B cell (primary cell): Measurements from ENCODE around the gene GRAMD2B. TPM values are rescaled to one million over a fixed set of nuclear protein-coding genes. Genes with fewer than 3 reads are reported as not detected.
"Not testable (repeated sequence)": the region's sequence is repeated elsewhere in the genome, so short reads cannot be mapped to it uniquely, and the experiment has no call there.

Source experiments
- ATAC-seq: fragments of 200-7000 bp; cut with Tn5 transposase; one replicate; pipeline ENCODE4 v1.10.0; 2021; ENCODE audit warnings: low read depth, mild to moderate bottlenecking, moderate number of reproducible peaks, moderate library complexity
- CTCF ChIA-PET: fragments of 350-600 bp; sonication (Branson Sonifier 250); formaldehyde crosslinking; loops from one replicate; lab custom pipeline; 2021; ENCODE audit warnings: antibody characterized with exemption, inconsistent platforms; lab: Charles Lee
- POLR2A ChIA-PET: fragments of 350-600 bp; sonication (Branson Sonifier 250); formaldehyde crosslinking; loops from one replicate; lab custom pipeline; 2021; ENCODE audit warnings: antibody characterized with exemption; lab: Charles Lee
- DNase-seq: peaks from one replicate; pipeline ENCODE4 v3.0.0; 2013
- H2AFZ ChIP-seq: 2 replicates; pipeline ENCODE4 v1.6.1; 2012; ENCODE audit warnings: mild to moderate bottlenecking, low read depth, low read length; ENCODE audit not compliant: insufficient read depth, poor library complexity, severe bottlenecking
- H3K27ac ChIP-seq, 2 donors: 1 replicate in 1 of 2; 2 replicates in 1 of 2; pipeline ENCODE4 v1.5.1; 2012 to 2013; ENCODE audit warnings: low read length in 2 of 2, mild to moderate bottlenecking in 2 of 2, moderate library complexity in 1 of 2
- H3K27me3 ChIP-seq, 4 experiments: fragments of 200-600 bp in 1 of 4; sonication (generic) in 1 of 4; replicated peaks in 1 of 4; 1 replicate in 2 of 4; 2 replicates in 2 of 4; pipeline versions ENCODE4 v1.6.1 to v1.7.0; 2013 to 2016; ENCODE audit warnings: low read length in 3 of 4, mild to moderate bottlenecking in 2 of 4, mixed read lengths in 1 of 4, moderate library complexity in 1 of 4; ENCODE audit not compliant: insufficient read depth in 4 of 4, control insufficient read depth in 3 of 4; ENCODE audit errors: control extremely low read depth in 1 of 4
- H3K36me3 ChIP-seq, 2 experiments: replicated peaks in 1 of 2; 1 replicate in 1 of 2; 2 replicates in 1 of 2; pipeline versions ENCODE4 v1.6.1 to v1.7.1; 2013; ENCODE audit warnings: low read length in 1 of 2; ENCODE audit not compliant: insufficient read depth in 2 of 2, control insufficient read depth in 1 of 2; ENCODE audit errors: control extremely low read depth in 1 of 2, extremely low read depth in 1 of 2
- H3K4me1 ChIP-seq, 2 donors: fragments of 200-600 bp in 1 of 2; sonication (generic) in 1 of 2; 1 replicate in 1 of 2; 2 replicates in 1 of 2; pipeline versions ENCODE4 v1.5.1 to v1.6.1; 2013 to 2017; ENCODE audit warnings: low read length in 2 of 2; ENCODE audit not compliant: control insufficient read depth in 2 of 2, insufficient read depth in 2 of 2
- H3K4me2 ChIP-seq: replicated peaks from 2 replicates; pipeline ENCODE3; 2012; ENCODE audit warnings: mild to moderate bottlenecking, low read depth, low read length; ENCODE audit not compliant: poor library complexity, severe bottlenecking
- H3K4me3 ChIP-seq, 5 experiments: fragments of 200-600 bp in 1 of 5; sonication (generic) in 1 of 5; 1 replicate in 3 of 5; 2 replicates in 2 of 5; pipeline versions ENCODE4 v1.5.1 to v1.7.0; 2011 to 2016; ENCODE audit warnings: low read length in 4 of 5, mild to moderate bottlenecking in 4 of 5, low read depth in 2 of 5, control low read depth in 1 of 5, moderate library complexity in 1 of 5; ENCODE audit not compliant: insufficient read depth in 1 of 5; ENCODE audit errors: control extremely low read depth in 1 of 5, extremely low read depth in 1 of 5
- H3K79me2 ChIP-seq: fragments of 200-600 bp; sonication (generic); one replicate; pipeline ENCODE4 v1.6.0; 2016; ENCODE audit warnings: low read length; ENCODE audit not compliant: control insufficient read depth, insufficient read depth
- H3K9ac ChIP-seq: fragments of 200-600 bp; sonication (generic); 2 replicates; pipeline ENCODE4 v1.6.1; 2017; ENCODE audit warnings: mild to moderate bottlenecking, low read length, moderate library complexity
- H3K9me3 ChIP-seq, 3 donors: one replicate each; pipeline versions ENCODE4 v1.6.1 to v1.7.1; 2013; ENCODE audit warnings: low read length in 2 of 3; ENCODE audit not compliant: control insufficient read depth in 2 of 3, insufficient read depth in 1 of 3; ENCODE audit errors: control extremely low read depth in 1 of 3
- H4K20me1 ChIP-seq: 2 replicates; pipeline ENCODE4 v1.6.0; 2012; ENCODE audit warnings: mild to moderate bottlenecking, low read length; ENCODE audit not compliant: insufficient read depth, control insufficient read depth, poor library complexity, severe bottlenecking
- H3K27ac Mint-ChIP-seq: one replicate; pipeline ENCODE4 v1.8.0; 2021; ENCODE audit warnings: mixed read lengths
- H3K27me3 Mint-ChIP-seq: one replicate; pipeline ENCODE4 v1.8.0; 2021; ENCODE audit warnings: mixed read lengths
- H3K4me1 Mint-ChIP-seq: one replicate; pipeline ENCODE4 v1.8.0; 2021; ENCODE audit warnings: mixed read lengths
- H3K4me3 Mint-ChIP-seq: one replicate; pipeline ENCODE4 v1.8.0; 2021; ENCODE audit warnings: mixed read lengths
- H3K9me3 Mint-ChIP-seq: one replicate; pipeline ENCODE4 v1.8.0; 2022; ENCODE audit warnings: mixed read lengths; ENCODE audit not compliant: insufficient read depth
- CTCF ChIP-seq: fragments of 200-600 bp; IDR thresholded peaks from one replicate; pipeline ENCODE4 v1.8.0; 2022; ENCODE audit warnings: antibody characterized with exemption, mild to moderate bottlenecking
- EZH2 ChIP-seq: IDR thresholded peaks from 2 replicates; pipeline ENCODE4 v1.6.1; 2012; ENCODE audit warnings: borderline replicate concordance, low read depth, mild to moderate bottlenecking, moderate library complexity, low read length; ENCODE audit not compliant: insufficient read depth, poor library complexity, severe bottlenecking
- WGBS: methylation state at CpG from one replicate; pipeline ENCODE4 v1.1.5; 2013; ENCODE audit warnings: missing lambda C conversion rate; ENCODE audit not compliant: insufficient coverage; 5-methylcytosine and 5-hydroxymethylcytosine counted together
- intact Hi-C: fragments of 100-400 bp; cut with micrococcal nuclease; formaldehyde crosslinking; loops from one replicate; pipeline ENCODE4 v1.10.0; 2022
- polyA plus RNA-seq: library from polyadenylated mRNA; depleted of rRNA; stranded (reverse); fragments of >200 nt; gene quantifications from 2 replicates; pipeline ENCODE4 v1.2.3, GENCODE V29; 2012
- total RNA-seq, 2 donors: library from RNA; stranded (reverse); fragments of 120-200 nt in 1 of 2; gene quantifications; 1 replicate in 1 of 2; 2 replicates in 1 of 2; pipeline versions ENCODE4 v1.2.3 to v1.2.4, GENCODE V29; 2013 to 2022

GRAMD2B gene
- total and polyA plus RNA-seq, 2 donors (not counting 1 experiment from before 2014, with no cell fraction given) = 0.86 to 3.6 TPM

GRCh38 chr5:126469536-126470316 is 46.5 kb downstream of the GRAMD2B start:
- peaks cover 0 to 3% of the 10 kb centered on the region in 2 experiments for H3K36me3 ChIP-seq
- no peaks in the 10 kb centered on the region for H3K4me1 ChIP-seq
- H3K4me1 Mint-ChIP-seq = no peaks in the 10 kb centered on the region
- H3K27me3 Mint-ChIP-seq = no peaks in the 10 kb centered on the region
- intact Hi-C loops = no loop called here
- H3K9ac ChIP-seq = no peak overlapping the region
- ChIA-PET CTCF (no interaction called here), POLR2A (no interaction called here)
- H3K4me2 ChIP-seq = no peak overlapping the region
- H3K27ac Mint-ChIP-seq = no peak overlapping the region
- no peaks in the 10 kb centered on the region for H3K27me3 ChIP-seq
- H2AFZ ChIP-seq = no peak overlapping the region
- H3K4me3 Mint-ChIP-seq = no peak overlapping the region
- no peak overlapping the region for H3K4me3 ChIP-seq
- no peaks in the 10 kb centered on the region for H3K79me2 ChIP-seq
- H3K9me3 ChIP-seq = no peaks in the 10 kb centered on the region
- TF ChIP-seq CTCF (no peak), EZH2 (no peak)
- H3K9me3 Mint-ChIP-seq = no peaks in the 10 kb centered on the region
- no peak overlapping the region for H3K27ac ChIP-seq
- no peaks in the 10 kb centered on the region for H4K20me1 ChIP-seq
- ATAC-seq (no peak), DNase-seq (no peak)
- WGBS = 93% methylated on average over 4 of the region's 6 CpGs

- H2AFZ ChIP-seq, H3K4me2 ChIP-seq: not testable (repeated sequence)
- 100% methylated on average over 6 of the region's 6 CpGs for WGBS
These were observed 47.3 kb downstream of the GRAMD2B start for GRCh38 chr5:126470529-126470928.

More at GRCh38 chr5:126470529-126470928, 47.3 kb downstream of the GRAMD2B start:
- H4K20me1 ChIP-seq, DNase-seq, intact Hi-C loops, H3K9ac ChIP-seq, H3K79me2 ChIP-seq, H3K4me3 ChIP-seq, H3K4me3 Mint-ChIP-seq, H3K9me3 ChIP-seq, H3K27me3 Mint-ChIP-seq, H3K4me1 Mint-ChIP-seq, H3K27ac ChIP-seq, H3K9me3 Mint-ChIP-seq, H3K4me1 ChIP-seq, CTCF ChIA-PET, POLR2A ChIA-PET, H3K27ac Mint-ChIP-seq, H3K36me3 ChIP-seq, H3K27me3 ChIP-seq, ATAC-seq: not testable (repeated sequence)
